Naive B cell (primary cell): ENCODE results near the gene F2RL3. TPM values are rescaled to one million over a fixed set of nuclear protein-coding genes. Genes with fewer than 3 reads are reported as not detected.
"Not testable (repeated sequence)": the region's sequence is repeated elsewhere in the genome, so short reads cannot be mapped to it uniquely, and the experiment has no call there.

Experiments used
- ATAC-seq, 2 donors: fragments of 150-1000 bp; cut with Tn5 transposase; 2 replicates each; pipeline ENCODE4 v1.10.0; 2021; ENCODE audit warnings: low read depth in 2 of 2, mild to moderate bottlenecking in 2 of 2, moderate library complexity in 2 of 2
- DNase-seq: peaks from one replicate; pipeline ENCODE4 v3.0.0; 2022
- H3K27ac Mint-ChIP-seq, 6 donors: one replicate each; pipeline ENCODE4 v1.8.0; 2020 to 2022; ENCODE audit warnings: mild to moderate bottlenecking in 6 of 6, mixed read lengths in 6 of 6, moderate library complexity in 5 of 6, inconsistent platforms in 2 of 6
- H3K27me3 Mint-ChIP-seq, 3 donors: one replicate each; pipeline ENCODE4 v1.8.0; 2021 to 2022; ENCODE audit warnings: mixed read lengths in 3 of 3, mild to moderate bottlenecking in 1 of 3
- H3K36me3 Mint-ChIP-seq, 2 donors: one replicate each; pipeline ENCODE4 v1.8.0; 2020 to 2022; ENCODE audit warnings: mixed read lengths in 2 of 2, inconsistent platforms in 1 of 2, mild to moderate bottlenecking in 1 of 2
- H3K4me1 Mint-ChIP-seq, 3 donors: one replicate each; pipeline ENCODE4 v1.8.0; 2020 to 2022; ENCODE audit warnings: mixed read lengths in 3 of 3, inconsistent platforms in 1 of 3, mild to moderate bottlenecking in 1 of 3, moderate library complexity in 1 of 3
- H3K4me3 Mint-ChIP-seq, 8 donors: one replicate each; pipeline ENCODE4 v1.8.0; 2020 to 2022; ENCODE audit warnings: mild to moderate bottlenecking in 8 of 8, mixed read lengths in 8 of 8, moderate library complexity in 8 of 8, inconsistent platforms in 2 of 8
- H3K9me3 Mint-ChIP-seq, 7 donors: one replicate each; pipeline ENCODE4 v1.8.0; 2020 to 2022; ENCODE audit warnings: mixed read lengths in 7 of 7, mild to moderate bottlenecking in 5 of 7, inconsistent platforms in 2 of 7, moderate library complexity in 1 of 7
- polyA plus RNA-seq, 6 donors: library from polyadenylated mRNA; unstranded; fragments of 300-500 nt; fragmentation: Illumina TruSeq; gene quantifications; one replicate each; pipeline ENCODE4 v1.2.3, GENCODE V29; 2021; ENCODE audit warnings: low read depth in 6 of 6

The F2RL3 gene
- polyA plus RNA-seq, 6 donors from 2014 or later: 0.17 TPM; not detected in 5

DNA sequence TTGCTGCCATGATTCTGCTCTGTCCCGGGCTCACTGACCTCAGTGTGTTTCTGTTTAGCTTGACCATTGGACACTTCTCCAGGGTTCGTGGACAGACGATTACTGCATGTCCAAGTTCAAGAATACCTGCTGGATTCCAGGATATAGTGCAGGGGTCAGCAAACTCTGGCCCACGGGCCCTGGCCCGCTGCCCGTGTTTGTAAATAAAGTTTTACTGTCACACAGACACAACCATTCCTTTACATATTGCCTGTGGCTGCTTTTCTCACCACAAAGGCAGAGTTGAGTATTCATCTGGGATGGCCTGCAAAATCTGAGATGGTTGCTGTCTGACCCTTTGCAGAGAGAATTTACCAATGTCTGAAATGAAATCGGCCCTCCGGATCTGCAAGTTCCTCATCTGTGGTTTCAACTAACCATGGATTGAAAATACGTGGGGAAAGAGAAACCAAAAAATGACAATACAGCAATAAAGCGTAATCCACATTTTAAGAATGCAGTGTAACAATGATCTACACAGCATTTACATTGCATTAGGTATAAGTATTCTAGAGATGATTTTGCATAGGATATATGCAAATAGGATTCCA lies 25.9 kb upstream of the F2RL3 start:
- ATAC-seq (no peak), DNase-seq (no peak)
- Mint-ChIP-seq H3K4me1 (peaks cover 0 to 11% (median 6%) of the 10 kb centered on the region in 3 donors), H3K9me3 (no peaks in the 10 kb centered on the region), H3K4me3 (peak overlapping the region in 1 of 8 donors; percentile 21), H3K36me3 (peaks cover 10 to 11% of the 10 kb centered on the region in 2 donors), H3K27me3 (no peaks in the 10 kb centered on the region), H3K27ac (peak overlapping the region in 3 of 6 donors; percentile 7 to 43 (median 26))

- H3K27ac Mint-ChIP-seq: no peak overlapping the region
- ATAC-seq: no peak
- peaks cover 16 to 20% of the 10 kb centered on the region in 2 donors for H3K36me3 Mint-ChIP-seq
- no peaks in the 10 kb centered on the region for H3K9me3 Mint-ChIP-seq
- no peak for DNase-seq
- H3K4me3 Mint-ChIP-seq: no peak overlapping the region
- H3K4me1 Mint-ChIP-seq: peaks cover 0 to 7% (median 6%) of the 10 kb centered on the region in 3 donors
- no peaks in the 10 kb centered on the region for H3K27me3 Mint-ChIP-seq
These were observed 21.6 kb upstream of the F2RL3 start for GRCh38 chr19:16867211-16867610.

DNA sequence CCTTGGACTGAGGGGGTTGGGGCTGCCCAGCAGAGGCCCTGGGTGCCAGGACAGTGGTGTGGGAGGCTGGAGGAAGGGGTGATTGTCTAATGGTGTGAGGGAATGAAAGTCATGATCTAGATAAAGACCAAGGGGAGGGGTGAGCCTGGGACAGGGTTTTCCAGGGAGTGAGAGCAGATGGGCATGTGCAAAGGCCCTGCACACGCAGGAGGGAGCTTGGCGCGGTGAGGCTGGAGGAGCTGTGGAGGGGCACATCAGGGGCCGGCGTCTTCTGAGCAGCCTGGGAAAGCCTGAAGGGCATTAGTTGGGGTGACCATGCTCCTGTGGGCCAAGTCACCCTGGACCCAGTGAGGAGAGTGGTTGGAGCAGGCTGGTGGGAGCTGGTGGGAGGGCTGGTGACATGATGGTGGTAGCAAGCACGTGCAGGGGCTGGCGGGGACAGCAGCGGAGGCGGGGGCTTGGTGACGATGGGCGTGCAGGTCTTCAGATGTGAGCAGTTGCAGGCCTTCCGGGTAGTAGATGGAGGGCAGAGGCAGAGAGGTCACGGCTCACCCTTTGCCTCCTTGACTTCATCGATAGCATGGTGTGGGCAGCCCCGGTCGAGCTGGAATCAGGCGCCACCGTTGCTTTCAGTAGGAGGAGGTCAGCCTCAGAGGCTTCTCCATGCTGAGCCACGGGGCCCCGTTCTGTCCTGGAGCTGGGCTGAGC lies 20.2 kb upstream of the F2RL3 start:
- peaks cover 10 to 20% of the 10 kb centered on the region in 2 donors for H3K36me3 Mint-ChIP-seq

DNA sequence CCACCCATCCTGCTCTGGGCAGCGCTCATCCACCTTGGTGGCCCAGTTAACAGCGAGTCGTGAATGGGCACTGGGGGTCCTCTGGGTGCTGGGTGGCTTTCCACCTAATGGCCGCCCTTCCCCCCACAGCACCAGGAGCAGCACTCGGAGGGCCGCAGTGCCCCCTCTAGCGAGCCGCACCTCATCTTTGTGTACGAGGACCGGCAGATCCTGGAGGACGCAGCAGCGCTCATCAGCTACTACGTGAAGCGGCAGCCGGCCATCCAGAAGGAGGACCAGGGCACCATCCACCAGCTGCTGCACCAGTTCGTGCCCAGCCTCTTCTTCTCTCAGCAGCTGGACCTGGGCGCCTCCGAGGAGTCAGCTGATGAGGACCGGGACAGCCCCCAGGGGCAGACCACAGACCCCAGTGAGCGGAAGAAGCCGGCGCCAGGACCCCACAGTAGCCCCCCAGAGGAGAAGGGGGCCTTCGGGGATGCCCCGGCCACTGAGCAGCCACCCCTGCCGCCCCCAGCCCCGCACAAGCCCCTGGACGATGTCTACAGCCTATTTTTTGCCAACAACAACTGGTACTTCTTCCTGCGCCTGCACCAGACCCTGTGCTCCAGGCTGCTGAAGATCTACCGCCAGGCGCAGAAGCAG lies 19.3 kb upstream of the F2RL3 start:
- no peak for DNase-seq
- Mint-ChIP-seq H3K27ac (no peak overlapping the region), H3K36me3 (peaks cover 17 to 29% of the 10 kb centered on the region in 2 donors), H3K9me3 (peaks cover 0 to 3% (median 0%) of the 10 kb centered on the region in 7 donors), H3K4me1 (peaks cover 9 to 13% (median 10%) of the 10 kb centered on the region in 3 donors), H3K27me3 (no peaks in the 10 kb centered on the region), H3K4me3 (no peak overlapping the region)
- no peak for ATAC-seq

More for the DNA sequence above, 20.2 kb upstream of the F2RL3 start:
- ATAC-seq (no peak), DNase-seq (no peak)
- Mint-ChIP-seq H3K4me3 (no peak overlapping the region), H3K27me3 (no peaks in the 10 kb centered on the region), H3K9me3 (no peaks in the 10 kb centered on the region), H3K4me1 (peaks cover under 1 to 5% (median 1%) of the 10 kb centered on the region in 3 donors), H3K27ac (peak overlapping the region in 3 of 6 donors; percentile 42 to 69 (median 47))

GRCh38 chr19:16871871-16872270 lies 16.9 kb upstream of the F2RL3 start:
- ATAC-seq (no peak), DNase-seq (no peak)
- Mint-ChIP-seq H3K27ac (no peak overlapping the region), H3K4me3 (no peak overlapping the region), H3K36me3 (peaks cover 17 to 27% of the 10 kb centered on the region in 2 donors), H3K4me1 (peaks cover 18 to 23% (median 21%) of the 10 kb centered on the region in 3 donors), H3K9me3 (peaks cover 0 to 6% (median 0%) of the 10 kb centered on the region in 7 donors), H3K27me3 (no peaks in the 10 kb centered on the region)

DNA sequence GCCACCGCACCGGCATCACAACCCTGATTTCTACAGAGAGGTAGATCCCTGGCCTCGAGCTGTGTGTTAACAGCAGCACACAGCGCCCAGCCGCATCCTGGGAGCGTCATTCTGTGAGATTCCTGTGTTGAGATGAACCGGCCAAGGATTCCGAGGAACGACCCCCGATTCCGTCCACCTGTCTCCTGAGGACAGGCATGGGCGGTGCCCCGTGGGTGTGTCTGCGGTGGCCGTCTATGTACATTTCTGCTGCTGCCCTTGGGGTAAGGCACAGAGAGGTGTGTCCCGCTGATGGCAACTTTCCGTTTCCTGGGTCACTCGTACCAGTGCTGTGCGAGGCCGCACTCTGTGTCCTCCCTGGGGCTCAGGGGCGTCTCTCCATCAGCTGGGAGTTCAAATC lies 16.1 kb upstream of the F2RL3 start:
- Mint-ChIP-seq H3K36me3 (peaks cover 17 to 27% of the 10 kb centered on the region in 2 donors), H3K27me3 (no peaks in the 10 kb centered on the region), H3K4me3 (no peak overlapping the region), H3K27ac (no peak overlapping the region), H3K9me3 (peaks cover 0 to 6% (median 1%) of the 10 kb centered on the region in 7 donors), H3K4me1 (peaks cover 18 to 23% (median 21%) of the 10 kb centered on the region in 3 donors)
- ATAC-seq: no peak
- DNase-seq: no peak

DNA sequence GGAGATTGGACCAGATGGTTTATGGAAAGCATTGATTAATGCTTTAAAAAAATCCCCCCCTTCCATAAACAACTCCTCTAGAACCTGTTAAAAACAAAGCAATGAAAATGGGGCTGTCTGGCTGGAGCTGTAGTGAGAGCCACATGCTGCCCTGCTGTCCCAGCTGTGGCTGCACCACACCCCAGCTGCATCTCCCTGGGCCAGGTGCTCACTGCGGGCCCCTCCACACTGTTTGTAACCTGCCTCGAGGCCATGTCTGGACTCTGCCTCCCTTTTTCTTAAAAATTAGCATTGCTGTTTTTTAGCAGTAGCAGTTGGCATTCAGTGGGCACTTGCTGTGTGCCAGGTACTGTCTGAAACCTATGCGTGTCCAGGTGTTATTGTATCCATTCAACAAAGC lies 15.2 kb upstream of the F2RL3 start:
- Mint-ChIP-seq H3K27me3 (no peaks in the 10 kb centered on the region), H3K36me3 (peaks cover 17 to 18% of the 10 kb centered on the region in 2 donors), H3K4me1 (peaks cover 13 to 23% (median 21%) of the 10 kb centered on the region in 3 donors), H3K9me3 (peaks cover 0 to 6% (median 1%) of the 10 kb centered on the region in 7 donors), H3K4me3 (peak overlapping the region in 1 of 8 donors; percentile 52), H3K27ac (peak overlapping the region in 4 of 6 donors; percentile 44 to 88 (median 65))
- no peak for ATAC-seq
- no peak for DNase-seq

GRCh38 chr19:16874250-16874977 lies 14.4 kb upstream of the F2RL3 start:
- Mint-ChIP-seq H3K4me3 (peak overlapping the region in 1 of 8 donors; percentile 41), H3K27ac (peak overlapping the region; percentile 84 to 98 (median 95))
- ATAC-seq: no peak

DNA sequence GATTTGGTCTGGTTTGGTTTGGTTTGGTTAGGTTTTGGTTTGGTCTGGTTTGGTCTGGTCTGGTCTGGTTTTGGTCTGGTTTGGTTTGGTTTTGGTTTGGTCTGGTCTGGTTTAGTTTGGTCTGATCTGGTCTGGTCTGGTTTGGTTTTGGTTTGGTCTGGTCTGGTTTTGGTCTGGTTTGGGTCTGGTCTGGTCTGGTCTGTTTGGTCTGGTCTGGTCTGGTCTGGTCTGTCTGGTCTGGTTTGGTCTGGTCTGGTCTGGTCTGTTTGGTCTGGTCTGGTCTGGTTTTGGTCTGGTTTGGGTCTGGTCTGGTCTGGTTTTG lies 13.9 kb upstream of the F2RL3 start:
- not testable (repeated sequence) for H3K27me3 Mint-ChIP-seq, DNase-seq, ATAC-seq, H3K4me3 Mint-ChIP-seq, H3K9me3 Mint-ChIP-seq
- H3K36me3 Mint-ChIP-seq: peaks cover 17 to 19% of the 10 kb centered on the region in 2 donors
- peak overlapping the region; percentile 53 to 98 (median 88) for H3K27ac Mint-ChIP-seq
- peaks cover 13 to 23% (median 21%) of the 10 kb centered on the region in 3 donors for H3K4me1 Mint-ChIP-seq

More at GRCh38 chr19:16874250-16874977, 14.4 kb upstream of the F2RL3 start:
- Mint-ChIP-seq H3K36me3 (peaks cover 16 to 17% of the 10 kb centered on the region in 2 donors), H3K27me3 (no peaks in the 10 kb centered on the region), H3K9me3 (peaks cover 0 to 6% (median 1%) of the 10 kb centered on the region in 7 donors), H3K4me1 (peaks cover 13 to 23% (median 21%) of the 10 kb centered on the region in 3 donors)
- DNase-seq: no peak

GRCh38 chr19:16875584-16876555 lies 12.9 kb upstream of the F2RL3 start:
- H3K27ac Mint-ChIP-seq: peak overlapping the region in 5 of 6 donors; percentile 22 to 87 (median 85)
- H3K4me3 Mint-ChIP-seq: peak overlapping the region in 1 of 8 donors; percentile 4
- ATAC-seq: peak; percentile 56 to 64
- peaks cover 24 to 28% of the 10 kb centered on the region in 2 donors for H3K36me3 Mint-ChIP-seq
- H3K9me3 Mint-ChIP-seq: peaks cover 0 to 14% (median 6%) of the 10 kb centered on the region in 7 donors
- peaks cover 13 to 31% (median 21%) of the 10 kb centered on the region in 3 donors for H3K4me1 Mint-ChIP-seq
- no peak for DNase-seq
- no peaks in the 10 kb centered on the region for H3K27me3 Mint-ChIP-seq

DNA sequence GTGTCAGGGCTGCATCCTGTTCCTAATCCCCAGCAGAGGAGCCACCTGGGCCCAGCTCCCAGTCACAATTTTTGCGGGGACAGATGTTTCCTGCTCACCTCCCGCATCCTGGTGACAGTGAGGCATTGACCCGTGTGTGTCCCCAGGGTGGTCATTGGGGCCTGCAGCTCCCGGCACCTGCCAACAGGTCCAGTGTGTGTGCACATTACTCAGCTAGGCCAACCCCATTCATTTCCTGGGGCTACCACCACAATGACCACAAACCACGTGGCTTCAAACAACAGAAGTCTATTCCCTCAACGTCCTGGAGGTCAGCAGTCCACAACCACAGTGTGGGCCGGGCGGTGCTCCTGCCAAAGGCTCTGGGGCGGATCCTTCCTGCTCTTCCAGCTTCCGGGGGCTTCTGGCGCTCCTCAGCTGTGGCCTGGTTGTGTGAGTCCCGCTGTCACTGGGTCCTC lies 11.9 kb upstream of the F2RL3 start:
- no peak overlapping the region for H3K27ac Mint-ChIP-seq
- DNase-seq: no peak
- ATAC-seq: no peak
- H3K9me3 Mint-ChIP-seq: peaks cover 6 to 22% (median 10%) of the 10 kb centered on the region in 7 donors
- peaks cover 18 to 35% of the 10 kb centered on the region in 2 donors for H3K36me3 Mint-ChIP-seq
- H3K27me3 Mint-ChIP-seq: no peaks in the 10 kb centered on the region
- H3K4me1 Mint-ChIP-seq: peaks cover 13 to 31% (median 21%) of the 10 kb centered on the region in 3 donors
- no peak overlapping the region for H3K4me3 Mint-ChIP-seq

- Mint-ChIP-seq H3K4me3 (no peak overlapping the region), H3K9me3 (peaks cover 6 to 27% (median 16%) of the 10 kb centered on the region in 7 donors), H3K4me1 (peaks cover 13 to 31% (median 21%) of the 10 kb centered on the region in 3 donors), H3K36me3 (peaks cover 18 to 42% of the 10 kb centered on the region in 2 donors), H3K27ac (peak overlapping the region in 1 of 6 donors; percentile 38), H3K27me3 (no peaks in the 10 kb centered on the region)
- DNase-seq (no peak), ATAC-seq (no peak)
These were observed 11.2 kb upstream of the F2RL3 start for GRCh38 chr19:16877581-16877980.
